Subcutaneous abdominal adipose tissue (tissue), 5 donors: ENCODE results near the gene CASP8.
"Not testable (repeated sequence)": the region's sequence is repeated elsewhere in the genome, so short reads cannot be mapped to it uniquely, and the experiment has no call there.

Source experiments
- H3K27ac ChIP-seq: one replicate; pipeline ENCODE4 v1.7.0; 2013; ENCODE audit warnings: low read depth, mild to moderate bottlenecking, inconsistent platforms, low read length, moderate library complexity
- H3K27me3 ChIP-seq, 5 donors: one replicate each; pipeline ENCODE4 v1.7.0; 2013; ENCODE audit warnings: low read length in 5 of 5, inconsistent platforms in 1 of 5; ENCODE audit not compliant: control insufficient read depth in 5 of 5, insufficient read depth in 4 of 5
- H3K36me3 ChIP-seq, 5 donors: one replicate each; pipeline ENCODE4 v1.7.0; 2013; ENCODE audit warnings: low read length in 5 of 5; ENCODE audit not compliant: control insufficient read depth in 5 of 5, insufficient read depth in 5 of 5
- H3K4me1 ChIP-seq, 5 donors: one replicate each; pipeline ENCODE4 v1.7.0; 2013; ENCODE audit warnings: low read length in 5 of 5, mild to moderate bottlenecking in 3 of 5, moderate library complexity in 1 of 5; ENCODE audit not compliant: control insufficient read depth in 5 of 5, insufficient read depth in 5 of 5
- H3K4me3 ChIP-seq, 5 donors: one replicate each; pipeline ENCODE4 v1.7.0; 2013; ENCODE audit warnings: low read length in 5 of 5, low read depth in 1 of 5
- H3K9ac ChIP-seq, 5 donors: one replicate each; pipeline ENCODE4 v1.7.0; 2013; ENCODE audit warnings: low read length in 5 of 5, mild to moderate bottlenecking in 4 of 5, moderate library complexity in 3 of 5
- H3K9me3 ChIP-seq, 5 donors: one replicate each; pipeline ENCODE4 v1.7.0; 2013; ENCODE audit warnings: low read length in 5 of 5; ENCODE audit not compliant: control insufficient read depth in 5 of 5
- donor health status: healthy.
- donor health status: healthy.
- donor health status: healthy.
- donor health status: healthy.
- donor health status: healthy.

CASP8 gene

GRCh38 chr2:201280191-201281040 lies 20.1 kb downstream of the CASP8 start:
- H3K36me3 ChIP-seq, result peaks cover 20 to 40% (median 28%) of the 10 kb centered on the region in 5 donors
- H3K27ac ChIP-seq, result no peak overlapping the region
- peaks cover 0 to 6% (median 0%) of the 10 kb centered on the region in 5 donors for H3K4me1 ChIP-seq
- H3K9me3 ChIP-seq, result no peaks in the 10 kb centered on the region
- no peak overlapping the region for H3K9ac ChIP-seq
- no peak overlapping the region for H3K4me3 ChIP-seq
- no peaks in the 10 kb centered on the region for H3K27me3 ChIP-seq

DNA sequence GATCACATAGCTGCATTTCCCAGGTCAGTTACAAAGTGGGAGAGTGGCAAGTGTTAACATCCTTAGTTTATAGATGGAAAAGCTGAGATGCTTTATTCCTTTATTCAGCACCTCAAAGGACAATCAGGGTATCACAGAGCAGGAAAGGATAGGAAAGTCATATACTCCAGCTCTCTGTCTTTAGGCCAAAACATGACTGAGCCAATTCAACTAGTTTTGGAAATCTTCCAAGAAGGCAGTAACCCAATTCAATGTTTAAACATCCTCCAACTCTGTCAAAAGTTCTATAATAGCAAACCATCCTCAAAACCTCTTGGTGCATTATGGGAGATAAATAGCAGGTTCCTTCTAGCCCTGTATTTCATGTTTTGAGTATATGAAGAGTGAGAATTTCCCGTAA lies 25.2 kb downstream of the CASP8 start:
- H3K9ac ChIP-seq, result no peak overlapping the region
- H3K27ac ChIP-seq, result no peak overlapping the region
- peaks cover 25 to 48% (median 30%) of the 10 kb centered on the region in 5 donors for H3K36me3 ChIP-seq
- no peaks in the 10 kb centered on the region for H3K27me3 ChIP-seq
- peaks cover 0 to 5% (median 0%) of the 10 kb centered on the region in 5 donors for H3K4me1 ChIP-seq
- H3K4me3 ChIP-seq, result no peak overlapping the region
- H3K9me3 ChIP-seq, result no peaks in the 10 kb centered on the region

- H3K4me1 ChIP-seq, H3K9ac ChIP-seq, H3K9me3 ChIP-seq, H3K27me3 ChIP-seq, H3K27ac ChIP-seq, H3K4me3 ChIP-seq: not testable (repeated sequence)
- H3K36me3 ChIP-seq, result peaks cover 23 to 40% (median 27%) of the 10 kb centered on the region in 5 donors
Observed at GRCh38 chr2:201290457-201291148, 30.3 kb downstream of the CASP8 start.

DNA sequence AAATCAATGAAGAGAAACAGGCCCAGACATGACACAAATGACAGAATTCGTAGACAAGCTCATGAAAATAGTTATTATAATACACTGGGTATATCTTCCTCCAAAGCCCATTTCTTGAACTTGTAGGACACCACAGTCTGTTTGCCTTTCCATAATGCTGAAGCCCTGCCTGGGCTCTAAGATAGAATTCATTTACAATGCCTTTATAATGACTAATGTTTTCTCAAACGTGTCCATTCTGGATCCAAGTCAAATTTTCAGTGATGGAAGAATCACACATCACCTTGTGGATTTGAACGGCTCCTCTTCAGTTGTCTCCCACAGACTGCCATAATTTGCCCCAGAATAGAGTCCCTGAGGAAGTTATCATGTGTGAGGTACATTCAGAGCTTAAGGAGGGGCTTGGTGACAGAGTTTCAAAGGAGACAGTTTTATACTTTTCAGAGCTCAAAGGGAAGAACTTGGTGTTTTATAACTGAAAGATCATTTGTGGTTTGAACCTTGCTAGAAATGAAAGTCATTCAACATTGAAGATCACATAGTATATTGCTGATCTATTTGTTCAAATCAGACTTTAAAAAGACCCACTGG lies 38.2 kb downstream of the CASP8 start:
- no peak overlapping the region for H3K9ac ChIP-seq
- H3K27me3 ChIP-seq, result no peaks in the 10 kb centered on the region
- H3K36me3 ChIP-seq, result peaks cover 0 to 8% (median 3%) of the 10 kb centered on the region in 5 donors
- no peak overlapping the region for H3K27ac ChIP-seq
- no peak overlapping the region for H3K4me3 ChIP-seq
- H3K9me3 ChIP-seq, result peaks cover 0 to 2% (median 0%) of the 10 kb centered on the region in 5 donors
- no peaks in the 10 kb centered on the region for H3K4me1 ChIP-seq

- H3K36me3 ChIP-seq, H3K4me3 ChIP-seq, H3K9me3 ChIP-seq, H3K4me1 ChIP-seq, H3K27me3 ChIP-seq, H3K9ac ChIP-seq, H3K27ac ChIP-seq: not testable (repeated sequence)
Observed at GRCh38 chr2:201299929-201300328, 39.6 kb downstream of the CASP8 start.

DNA sequence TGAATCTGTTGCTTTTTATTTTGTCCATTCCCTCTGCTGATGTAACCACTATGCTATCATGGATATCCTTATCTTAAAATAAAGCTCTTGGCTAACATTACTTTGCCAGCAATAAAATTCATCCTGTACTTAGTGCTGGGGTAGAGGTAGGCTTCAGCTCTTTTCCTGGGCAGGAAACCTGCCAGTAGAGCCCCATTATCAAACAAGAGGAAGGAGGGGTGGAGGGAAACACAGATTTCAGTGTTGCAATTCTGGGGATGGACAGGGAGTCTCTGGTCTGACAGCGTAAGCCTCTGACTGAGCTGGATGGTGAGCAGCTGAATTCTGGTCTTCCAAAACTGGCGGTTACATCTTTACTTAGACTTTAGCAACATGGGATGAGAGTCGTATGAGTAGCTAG lies 47.5 kb downstream of the CASP8 start:
- Histone ChIP-seq H3K9me3 (peaks cover 0 to 3% (median 0%) of the 10 kb centered on the region in 5 donors), H3K4me1 (no peaks in the 10 kb centered on the region), H3K27me3 (no peaks in the 10 kb centered on the region), H3K4me3 (no peak overlapping the region), H3K36me3 (peaks cover 8 to 18% (median 12%) of the 10 kb centered on the region in 5 donors), H3K27ac (no peak overlapping the region), H3K9ac (no peak overlapping the region)

GRCh38 chr2:201308914-201309313 lies 48.6 kb downstream of the CASP8 start:
- Histone ChIP-seq H3K9ac (no peak overlapping the region), H3K4me3 (no peak overlapping the region), H3K27ac (no peak overlapping the region), H3K9me3 (peaks cover 0 to 3% (median 0%) of the 10 kb centered on the region in 5 donors), H3K27me3 (no peaks in the 10 kb centered on the region), H3K36me3 (peaks cover 8 to 18% (median 12%) of the 10 kb centered on the region in 5 donors), H3K4me1 (no peaks in the 10 kb centered on the region)

DNA sequence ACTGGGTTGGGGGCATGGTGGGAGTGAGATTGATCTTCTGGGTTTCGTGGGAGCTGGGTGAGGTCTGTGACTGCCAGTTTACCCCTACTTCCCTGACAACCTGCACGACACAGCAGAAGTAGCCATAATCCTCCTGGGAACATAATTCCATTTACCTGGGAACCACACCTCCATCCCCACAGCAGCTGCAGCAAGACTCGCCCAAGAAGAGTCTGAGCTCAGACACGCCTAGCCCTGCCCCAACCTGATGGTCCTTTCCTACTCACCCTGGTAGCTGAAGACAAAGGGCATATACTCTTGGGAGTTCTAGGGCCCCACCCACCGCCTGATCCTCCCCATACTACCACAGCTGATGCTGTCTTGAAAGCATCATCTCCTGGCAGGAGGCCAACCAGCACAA lies 53.0 kb downstream of the CASP8 start:
- no peaks in the 10 kb centered on the region for H3K4me1 ChIP-seq
- H3K36me3 ChIP-seq, result peaks cover 0 to 9% (median 4%) of the 10 kb centered on the region in 5 donors
- H3K9ac ChIP-seq, result no peak overlapping the region
- H3K27me3 ChIP-seq, result no peaks in the 10 kb centered on the region
- peaks cover 0 to 8% (median 0%) of the 10 kb centered on the region in 5 donors for H3K9me3 ChIP-seq
- no peak overlapping the region for H3K27ac ChIP-seq
- no peak overlapping the region for H3K4me3 ChIP-seq

DNA sequence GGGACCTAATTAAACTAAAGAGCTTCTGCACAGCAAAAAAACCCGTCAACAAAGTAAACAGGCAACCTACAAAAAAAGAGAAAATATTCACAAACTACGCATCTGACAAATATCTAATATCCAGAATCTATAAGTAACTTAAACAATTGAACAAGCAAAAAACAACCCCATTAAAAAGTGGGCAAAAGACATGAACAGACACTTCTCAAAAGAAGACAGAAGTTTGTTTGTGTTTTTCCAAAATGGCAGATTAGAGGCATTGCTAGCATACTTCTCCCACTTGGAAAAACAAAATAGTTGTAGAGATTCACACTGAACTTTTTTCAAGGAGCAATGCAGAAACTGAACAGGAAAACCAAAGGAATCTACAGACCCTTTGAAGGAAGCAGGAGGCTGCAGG lies 59.2 kb downstream of the CASP8 start:
- Histone ChIP-seq H3K27me3 (no peaks in the 10 kb centered on the region), H3K9me3 (peaks cover 4 to 28% (median 12%) of the 10 kb centered on the region in 5 donors), H3K36me3 (peaks cover 0 to 5% (median 3%) of the 10 kb centered on the region in 5 donors), H3K9ac (no peak overlapping the region), H3K4me1 (no peaks in the 10 kb centered on the region), H3K27ac (no peak overlapping the region), H3K4me3 (no peak overlapping the region)

GRCh38 chr2:201320257-201320656 lies 59.9 kb downstream of the CASP8 start:
- Histone ChIP-seq H3K9ac (no peak overlapping the region), H3K4me3 (no peak overlapping the region), H3K27me3 (no peaks in the 10 kb centered on the region), H3K36me3 (peaks cover 0 to 5% (median 3%) of the 10 kb centered on the region in 5 donors), H3K4me1 (no peaks in the 10 kb centered on the region), H3K9me3 (peaks cover 4 to 23% (median 12%) of the 10 kb centered on the region in 5 donors), H3K27ac (no peak overlapping the region)
